Psoas muscle (tissue), 8 donors: Measurements from ENCODE around the gene KCNIP3. TPM values are rescaled to one million over a fixed set of nuclear protein-coding genes. Genes with fewer than 3 reads are reported as not detected.

Experiments used
- ATAC-seq, 4 donors: fragments of 200-7000 bp; cut with Tn5 transposase; one replicate each; pipeline ENCODE4 v1.9.1; 2020; ENCODE audit warnings: moderate library complexity in 3 of 4, mild to moderate bottlenecking in 2 of 4
- DNase-seq, 2 donors: peaks; one replicate each; pipeline ENCODE4 v3.0.0-alpha.2; 2020
- H3K27ac ChIP-seq: fragments of 200-600 bp; one replicate; pipeline ENCODE4 v1.8.0; 2022
- H3K27me3 ChIP-seq, 3 donors: fragments of 200-600 bp in 1 of 3; one replicate each; pipeline versions ENCODE4 v1.6.1 to v1.8.0; 2013 to 2022; ENCODE audit warnings: low read length in 2 of 3, mild to moderate bottlenecking in 2 of 3, moderate library complexity in 1 of 3; ENCODE audit not compliant: insufficient read depth in 3 of 3
- H3K36me3 ChIP-seq, 2 donors: fragments of 200-600 bp in 1 of 2; one replicate each; pipeline versions ENCODE4 v1.6.1 to v1.8.0; 2013 to 2022; ENCODE audit warnings: low read depth in 1 of 2, mild to moderate bottlenecking in 1 of 2, moderate library complexity in 1 of 2; ENCODE audit not compliant: insufficient read depth in 1 of 2
- H3K4me1 ChIP-seq: fragments of 200-600 bp; one replicate; pipeline ENCODE4 v1.8.0; 2022
- H3K4me3 ChIP-seq: fragments of 200-600 bp; one replicate; pipeline ENCODE4 v1.8.0; 2022; ENCODE audit warnings: mild to moderate bottlenecking
- H3K9me3 ChIP-seq: fragments of 200-600 bp; one replicate; pipeline ENCODE4 v1.8.0; 2022
- WGBS, 3 donors: extraction: QIAGEN DNeasy Blood & Tissue Kit; methylation state at CpG; one replicate each; pipeline versions ENCODE4 v1.1.6 to v1.1.7; 2013; 5-methylcytosine and 5-hydroxymethylcytosine counted together
- intact Hi-C, 2 donors: fragments of 100-400 bp; cut with DNase I; formaldehyde crosslinking; loops; one replicate each; pipeline versions ENCODE4 v1.11.0 to v1.14.2; 2022
- polyA plus RNA-seq, 3 donors: library from polyadenylated mRNA; stranded (reverse); fragments of 200-250 nt; gene quantifications; one replicate each; pipeline ENCODE4 v1.2.3, GENCODE V29; 2013
- total RNA-seq, 4 donors: library from RNA; stranded (reverse); fragmentation: NEBNext Ultra II Directional in 2 of 4; extraction: Animal tissue kit (Norgen Biotek cat#: 25700) in 2 of 4; gene quantifications; one replicate each; pipeline versions ENCODE4 v1.2.1 to v1.2.4, GENCODE V29; 2021 to 2023
- TF ChIP-seq, protein P1 (sequence below): fragments of 200-600 bp; IDR thresholded peaks from one replicate; pipeline ENCODE4 v1.8.0; 2022; ENCODE audit warnings: antibody characterized with exemption
- donor health status: healthy with polysubstance abuse.
- donor health status: DM: no; HTN: no; CAD: no; lungs with moderate emphysema.
- donor health status: Bipolar disorder and iron deficiency.
- donor health status: healthy.
- donor health status: DM: yes; HTN: yes; CAD: no.
- donor health status: DM: no; HTN: no; CAD: no.
- donor health status: DM: no; HTN: no; CAD: no.
- donor health status: DM: yes; HTN: yes; CAD: no.

The KCNIP3 gene
- total and polyA plus RNA-seq, 7 donors = 0.93 to 2.0 (median 1.3) TPM

DNA sequence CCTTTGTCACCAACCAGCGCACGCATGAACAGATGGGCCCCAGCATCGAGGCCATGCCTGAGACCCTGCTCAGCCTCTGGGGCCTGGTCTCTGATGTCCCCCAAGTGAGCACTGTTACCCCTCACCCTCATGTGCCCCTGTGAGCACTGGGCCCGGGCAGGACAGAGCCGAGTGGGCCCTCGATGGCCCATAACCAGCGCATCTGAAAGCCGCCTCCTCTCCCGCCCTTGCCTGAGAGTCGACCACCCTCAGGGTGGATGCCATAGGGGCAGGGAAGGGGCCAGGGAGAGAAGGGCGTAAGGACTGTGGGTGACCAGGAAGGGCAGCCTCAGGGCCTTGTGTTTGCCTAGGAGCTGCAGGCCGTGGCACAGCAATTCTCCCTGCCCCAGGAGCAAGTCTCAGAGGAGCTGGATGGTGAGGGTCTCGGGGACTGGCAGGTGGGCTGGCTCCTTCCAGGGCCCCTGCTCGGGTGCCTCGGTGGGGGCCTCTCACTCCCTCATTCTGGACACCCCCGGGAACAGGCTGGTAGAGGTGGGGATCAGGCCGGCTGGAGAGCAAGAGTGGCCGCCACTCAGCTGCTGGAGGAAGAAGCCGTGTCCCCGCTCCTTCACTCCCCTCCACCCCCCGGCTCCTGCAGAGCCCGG lies 20.8 kb upstream of the KCNIP3 start:
- no peaks in the 10 kb centered on the region for H3K9me3 ChIP-seq
- TF ChIP-seq, protein P1, sequence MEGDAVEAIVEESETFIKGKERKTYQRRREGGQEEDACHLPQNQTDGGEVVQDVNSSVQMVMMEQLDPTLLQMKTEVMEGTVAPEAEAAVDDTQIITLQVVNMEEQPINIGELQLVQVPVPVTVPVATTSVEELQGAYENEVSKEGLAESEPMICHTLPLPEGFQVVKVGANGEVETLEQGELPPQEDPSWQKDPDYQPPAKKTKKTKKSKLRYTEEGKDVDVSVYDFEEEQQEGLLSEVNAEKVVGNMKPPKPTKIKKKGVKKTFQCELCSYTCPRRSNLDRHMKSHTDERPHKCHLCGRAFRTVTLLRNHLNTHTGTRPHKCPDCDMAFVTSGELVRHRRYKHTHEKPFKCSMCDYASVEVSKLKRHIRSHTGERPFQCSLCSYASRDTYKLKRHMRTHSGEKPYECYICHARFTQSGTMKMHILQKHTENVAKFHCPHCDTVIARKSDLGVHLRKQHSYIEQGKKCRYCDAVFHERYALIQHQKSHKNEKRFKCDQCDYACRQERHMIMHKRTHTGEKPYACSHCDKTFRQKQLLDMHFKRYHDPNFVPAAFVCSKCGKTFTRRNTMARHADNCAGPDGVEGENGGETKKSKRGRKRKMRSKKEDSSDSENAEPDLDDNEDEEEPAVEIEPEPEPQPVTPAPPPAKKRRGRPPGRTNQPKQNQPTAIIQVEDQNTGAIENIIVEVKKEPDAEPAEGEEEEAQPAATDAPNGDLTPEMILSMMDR = no peak
- no peaks in the 10 kb centered on the region for H3K36me3 ChIP-seq
- no peak for ATAC-seq
- DNase-seq = peak in 1 of 2 donors; percentile 30
- no peak overlapping the region for H3K27ac ChIP-seq
- H3K4me1 ChIP-seq = no peaks in the 10 kb centered on the region
- H3K4me3 ChIP-seq = no peak overlapping the region
- intact Hi-C loops = no loop called here
- H3K27me3 ChIP-seq = no peaks in the 10 kb centered on the region
- WGBS, 3 donors = 86 to 90% (median 89%) methylated on average over 21 to 22 of the region's 22 CpGs

DNA sequence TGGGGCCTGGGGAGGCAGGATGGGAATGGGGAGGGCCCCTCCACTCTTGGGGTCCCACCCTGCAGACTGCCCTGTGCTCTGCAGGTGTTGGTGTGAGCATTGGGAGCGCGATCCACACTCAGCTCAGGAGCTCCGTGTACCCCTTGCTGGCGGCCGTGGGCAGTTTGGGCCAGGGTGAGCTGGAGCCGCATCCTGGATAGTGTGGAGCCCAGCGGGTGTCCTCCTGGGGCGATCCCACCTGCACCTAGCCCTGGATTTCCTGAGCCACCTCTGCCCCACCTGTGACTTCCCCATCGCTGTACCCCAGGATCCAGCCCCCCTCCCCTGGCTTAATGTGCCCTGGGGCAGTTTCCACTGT lies 20.3 kb upstream of the KCNIP3 start:
- DNase-seq = peak in 1 of 2 donors; percentile 28
- no peaks in the 10 kb centered on the region for H3K9me3 ChIP-seq
- H3K4me1 ChIP-seq = no peaks in the 10 kb centered on the region
- H3K27me3 ChIP-seq = no peaks in the 10 kb centered on the region
- TF ChIP-seq, protein P1 = no peak
- WGBS, 3 donors = 91 to 94% (median 94%) methylated on average over 9 of the region's 9 CpGs
- H3K36me3 ChIP-seq = no peaks in the 10 kb centered on the region
- H3K27ac ChIP-seq = no peak overlapping the region
- ATAC-seq = no peak
- intact Hi-C loops = no loop called here
- H3K4me3 ChIP-seq = no peak overlapping the region

DNA sequence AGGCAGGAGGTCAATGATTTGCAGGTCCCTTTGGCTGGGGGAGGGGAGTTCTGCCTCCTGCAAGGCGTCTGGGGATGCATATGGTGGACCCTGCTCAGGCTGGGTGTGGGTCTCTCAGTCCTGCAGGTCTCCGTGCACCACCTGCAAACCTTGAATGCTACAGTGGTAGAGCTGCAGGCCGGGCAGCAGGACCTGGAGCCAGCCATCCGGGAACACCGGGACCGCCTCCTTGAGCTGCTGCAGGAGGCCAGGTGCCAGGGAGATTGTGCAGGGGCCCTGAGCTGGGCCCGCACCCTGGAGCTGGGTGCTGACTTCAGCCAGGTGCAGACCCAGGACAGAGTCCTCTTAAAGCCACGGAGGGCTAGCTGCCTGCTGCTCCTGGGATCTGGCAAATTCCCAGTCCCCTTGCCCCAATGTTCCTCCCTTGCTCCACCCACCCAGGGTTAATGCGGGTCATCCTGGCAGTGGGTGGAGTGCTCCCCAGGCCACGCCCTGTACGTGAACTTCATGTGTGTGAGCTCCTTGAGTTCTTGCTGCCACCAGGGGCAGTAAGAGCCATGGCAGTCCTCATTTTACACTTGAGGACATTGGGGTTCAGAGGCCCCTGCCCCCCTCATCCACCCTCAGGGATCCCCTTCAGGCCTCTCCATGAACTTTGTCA lies 19.8 kb upstream of the KCNIP3 start:
- no peak overlapping the region for H3K27ac ChIP-seq
- no peaks in the 10 kb centered on the region for H3K36me3 ChIP-seq
- no peak overlapping the region for H3K4me3 ChIP-seq
- H3K4me1 ChIP-seq = no peaks in the 10 kb centered on the region
- TF ChIP-seq, protein P1 = no peak
- DNase-seq (peak in 1 of 2 donors; percentile 23), ATAC-seq (no peak)
- no peaks in the 10 kb centered on the region for H3K27me3 ChIP-seq
- no peaks in the 10 kb centered on the region for H3K9me3 ChIP-seq
- WGBS, 3 donors = 66 to 72% (median 67%) methylated on average over 11 of the region's 11 CpGs
- intact Hi-C loops = no loop called here

DNA sequence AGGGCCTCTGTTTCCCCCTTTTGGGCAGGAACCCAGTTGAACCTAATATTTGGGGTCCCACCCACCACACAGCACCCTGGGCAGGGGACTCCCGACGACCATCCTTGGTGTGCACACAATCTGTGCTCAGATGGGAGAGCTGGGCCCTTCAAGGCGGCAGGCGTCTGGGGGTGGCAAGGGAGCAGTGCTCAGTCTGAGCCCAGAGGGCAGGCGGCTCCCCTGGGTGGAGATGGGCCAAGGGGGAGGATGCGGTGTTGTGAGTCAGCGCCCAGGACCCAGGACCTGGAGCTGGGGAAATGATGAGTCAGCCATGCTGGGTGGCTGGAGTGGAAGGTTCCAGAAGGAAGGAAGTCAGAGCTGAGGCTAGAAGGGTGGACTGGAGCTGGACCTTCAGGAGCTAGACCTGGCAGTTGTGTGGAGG lies 19.1 kb upstream of the KCNIP3 start:
- H3K27me3 ChIP-seq = no peaks in the 10 kb centered on the region
- no peaks in the 10 kb centered on the region for H3K36me3 ChIP-seq
- 90 to 93% (median 91%) methylated on average over 7 of the region's 7 CpGs for WGBS, 3 donors
- no peak overlapping the region for H3K27ac ChIP-seq
- TF ChIP-seq, protein P1 = no peak
- H3K9me3 ChIP-seq = no peaks in the 10 kb centered on the region
- no peak for ATAC-seq
- peak in 1 of 2 donors; percentile 39 for DNase-seq
- no peak overlapping the region for H3K4me3 ChIP-seq
- intact Hi-C loops = no loop called here
- H3K4me1 ChIP-seq = no peaks in the 10 kb centered on the region
